Heart left ventricle (tissue), 13 donors: ENCODE results near the gene SULT2B1.

Source experiments
- POLR2A ChIP-seq, 2 donors: fragments of 450-650 bp; IDR thresholded peaks; one replicate each; pipeline ENCODE4 v1.6.1; 2017; ENCODE audit warnings: antibody characterized with exemption in 2 of 2, mild to moderate bottlenecking in 2 of 2, moderate library complexity in 2 of 2
- TF ChIP-seq, protein P1 (sequence below), 12 donors: fragments of 200-600 bp; sonication (generic) in 4 of 12; IDR thresholded peaks; one replicate each; pipeline versions ENCODE4 v1.5.0 to v1.8.0; 2018 to 2022; ENCODE audit warnings: antibody characterized with exemption in 12 of 12, mild to moderate bottlenecking in 5 of 12
- donor health status: ischemic (EF 13 %, LVEDD 7.1; RV severe dilation, severe dysfunction).
- donor health status: DM: no; HTN: yes; CAD: no.
- donor health status: DM: no; HTN: no; CAD: no.
- donor health status: ischemic (EF 25% LVEDD 6.9; RV normal size, moderate dysfunction).
- donor health status: ischemic (EF 25% LVEDD 5.7; RV mildly dilated, moderate dysfunction).
- donor health status: ischemic (EF 35%, LVEDD 5.7; RV mildly dilated, moderate dysfunction).
- donor health status: nonischemic (EF 11% LVEDD 7.7; RV severe dilation, severe dysfunction).
- donor health status: DM: yes; HTN: yes; CAD: no.
- donor health status: PGD.
- donor health status: ischemic (EF 29% LVEDD 5.4; RV normal size, mild dysfunction).
- donor health status: nonischemic (EF 23%, LVEDD 6.1; RV moderate dilation, normal function).

- TF ChIP-seq POLR2A (IDR thresholded peaks at IDR 0.05) = no peak
- TF ChIP-seq, protein P1, sequence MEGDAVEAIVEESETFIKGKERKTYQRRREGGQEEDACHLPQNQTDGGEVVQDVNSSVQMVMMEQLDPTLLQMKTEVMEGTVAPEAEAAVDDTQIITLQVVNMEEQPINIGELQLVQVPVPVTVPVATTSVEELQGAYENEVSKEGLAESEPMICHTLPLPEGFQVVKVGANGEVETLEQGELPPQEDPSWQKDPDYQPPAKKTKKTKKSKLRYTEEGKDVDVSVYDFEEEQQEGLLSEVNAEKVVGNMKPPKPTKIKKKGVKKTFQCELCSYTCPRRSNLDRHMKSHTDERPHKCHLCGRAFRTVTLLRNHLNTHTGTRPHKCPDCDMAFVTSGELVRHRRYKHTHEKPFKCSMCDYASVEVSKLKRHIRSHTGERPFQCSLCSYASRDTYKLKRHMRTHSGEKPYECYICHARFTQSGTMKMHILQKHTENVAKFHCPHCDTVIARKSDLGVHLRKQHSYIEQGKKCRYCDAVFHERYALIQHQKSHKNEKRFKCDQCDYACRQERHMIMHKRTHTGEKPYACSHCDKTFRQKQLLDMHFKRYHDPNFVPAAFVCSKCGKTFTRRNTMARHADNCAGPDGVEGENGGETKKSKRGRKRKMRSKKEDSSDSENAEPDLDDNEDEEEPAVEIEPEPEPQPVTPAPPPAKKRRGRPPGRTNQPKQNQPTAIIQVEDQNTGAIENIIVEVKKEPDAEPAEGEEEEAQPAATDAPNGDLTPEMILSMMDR (IDR thresholded peaks at IDR 0.05) = no peak
Observed at GRCh38 chr19:48553676-48554384, 1.9 kb downstream of the SULT2B1 start.
